Karpas-422 (cell line): ENCODE data around the gene CHIT1. TPM values are rescaled to one million over a fixed set of nuclear protein-coding genes. Genes with fewer than 3 reads are reported as not detected.

ENCODE experiments used
- DNase-seq: peaks from one replicate; pipeline ENCODE4 v3.0.0-alpha.2; 2015
- H2AFZ ChIP-seq: fragments of 200-600 bp; sonication (generic); 2 replicates; pipeline ENCODE4 v1.6.1; 2014; ENCODE audit warnings: antibody characterized with exemption, low read length, mixed read lengths
- H3K27ac ChIP-seq: fragments of 200-600 bp; sonication (generic); 2 replicates; pipeline ENCODE4 v1.5.1; 2014; ENCODE audit warnings: mild to moderate bottlenecking, low read length, moderate library complexity
- H3K27me3 ChIP-seq: fragments of 200-600 bp; sonication (generic); 2 replicates; pipeline ENCODE4 v1.6.1; 2014; ENCODE audit warnings: low read length, mixed read lengths
- H3K36me3 ChIP-seq: fragments of 200-600 bp; sonication (generic); 2 replicates; pipeline ENCODE4 v1.6.1; 2014; ENCODE audit warnings: low read length, mixed read lengths; ENCODE audit not compliant: insufficient read depth
- H3K4me1 ChIP-seq: fragments of 200-600 bp; sonication (generic); 2 replicates; pipeline ENCODE4 v1.6.1; 2014; ENCODE audit warnings: mild to moderate bottlenecking, low read length, mixed read lengths
- H3K4me2 ChIP-seq: fragments of 200-600 bp; sonication (generic); 2 replicates; pipeline ENCODE4 v1.6.1; 2014; ENCODE audit warnings: low read length, low read depth, mild to moderate bottlenecking; ENCODE audit not compliant: poor library complexity, severe bottlenecking
- H3K4me3 ChIP-seq: fragments of 200-600 bp; sonication (generic); 2 replicates; pipeline ENCODE4 v1.5.1; 2014; ENCODE audit warnings: mild to moderate bottlenecking, antibody characterized with exemption, low read length, mixed read lengths
- H3K79me2 ChIP-seq: fragments of 200-600 bp; sonication (generic); 2 replicates; pipeline ENCODE4 v1.6.1; 2014; ENCODE audit warnings: mild to moderate bottlenecking, low read length, mixed read lengths
- H3K9ac ChIP-seq: fragments of 200-600 bp; sonication (generic); 2 replicates; pipeline ENCODE4 v1.6.0; 2014; ENCODE audit warnings: low read length
- H3K9me2 ChIP-seq: fragments of 200-600 bp; sonication (generic), shearing (Covaris generic); replicated peaks from 2 replicates; pipeline ENCODE4 v1.6.0; 2014; ENCODE audit warnings: mild to moderate bottlenecking, low read length, moderate library complexity; ENCODE audit not compliant: insufficient read depth
- H3K9me3 ChIP-seq: fragments of 300-700, 200-600 bp; sonication (generic); 2 replicates; pipeline ENCODE4 v1.6.1; 2014; ENCODE audit warnings: low read length, mixed read lengths
- H4K20me1 ChIP-seq: fragments of 200-600 bp; sonication (generic); 2 replicates; pipeline ENCODE4 v1.6.1; 2014; ENCODE audit warnings: mild to moderate bottlenecking, antibody characterized with exemption, low read length, low read depth; ENCODE audit not compliant: insufficient read depth
- total RNA-seq: library from RNA; depleted of rRNA; stranded (reverse); fragments of >200 nt; shearing (Covaris generic); gene quantifications from 2 replicates; pipeline ENCODE4 v1.2.3, GENCODE V29; 2014; ENCODE audit warnings: low replicate concordance

Gene CHIT1
- total RNA-seq, 1 experiment from 2014 or later, result 0.89 TPM

- peak overlapping the region; percentile 58 for H3K4me3 ChIP-seq
- H4K20me1 ChIP-seq, result peaks cover 10% of the 10 kb centered on the region; the same call in 1 of the 2 replicates
- H3K9me3 ChIP-seq, result no peaks in the 10 kb centered on the region
- peaks cover 100% of the 10 kb centered on the region for H3K4me1 ChIP-seq
- H3K36me3 ChIP-seq, result peaks cover 44% of the 10 kb centered on the region
- no peaks in the 10 kb centered on the region for H3K79me2 ChIP-seq
- H3K27ac ChIP-seq, result peak overlapping the region; percentile 99
- peak; percentile 81 for DNase-seq
- H3K9me2 ChIP-seq, result no peaks in the 10 kb centered on the region
- peak overlapping the region; percentile 74 for H3K9ac ChIP-seq
- H2AFZ ChIP-seq, result no peak overlapping the region
- H3K4me2 ChIP-seq, result peak overlapping the region; percentile 89
- H3K27me3 ChIP-seq, result no peaks in the 10 kb centered on the region
These were observed 57.1 kb downstream of the CHIT1 start for GRCh38 chr1:203172184-203173010.

GRCh38 chr1:203171341-203172183 lies 57.9 kb downstream of the CHIT1 start:
- peaks cover 44% of the 10 kb centered on the region for H3K36me3 ChIP-seq
- H3K9me3 ChIP-seq, result no peaks in the 10 kb centered on the region
- no peak overlapping the region for H2AFZ ChIP-seq
- H3K9me2 ChIP-seq, result no peaks in the 10 kb centered on the region
- H3K27me3 ChIP-seq, result no peaks in the 10 kb centered on the region
- H3K4me3 ChIP-seq, result peak overlapping the region; percentile 24; the same call in 1 of the 2 replicates
- H4K20me1 ChIP-seq, result peaks cover 10% of the 10 kb centered on the region; the same call in 1 of the 2 replicates
- H3K4me1 ChIP-seq, result peaks cover 100% of the 10 kb centered on the region
- peak; percentile 55 for DNase-seq
- H3K4me2 ChIP-seq, result peak overlapping the region; percentile 89
- H3K27ac ChIP-seq, result peak overlapping the region; percentile 99
- no peaks in the 10 kb centered on the region for H3K79me2 ChIP-seq
- peak overlapping the region; percentile 74 for H3K9ac ChIP-seq

- peak overlapping the region; percentile 24; the same call in 1 of the 2 replicates for H3K4me3 ChIP-seq
- DNase-seq, result peak; percentile 56
- peak overlapping the region; percentile 99 for H3K27ac ChIP-seq
- no peaks in the 10 kb centered on the region for H3K9me2 ChIP-seq
- no peak overlapping the region for H2AFZ ChIP-seq
- no peaks in the 10 kb centered on the region for H3K79me2 ChIP-seq
- H3K4me1 ChIP-seq, result peaks cover 99% of the 10 kb centered on the region
- no peaks in the 10 kb centered on the region for H3K27me3 ChIP-seq
- H3K9ac ChIP-seq, result peak overlapping the region; percentile 74; the same call in 1 of the 2 replicates
- peaks cover 44% of the 10 kb centered on the region for H3K36me3 ChIP-seq
- H3K4me2 ChIP-seq, result peak overlapping the region; percentile 89
- H3K9me3 ChIP-seq, result no peaks in the 10 kb centered on the region
- peaks cover 10% of the 10 kb centered on the region; the same call in 1 of the 2 replicates for H4K20me1 ChIP-seq
These were observed 58.7 kb downstream of the CHIT1 start for GRCh38 chr1:203170625-203171330.

GRCh38 chr1:203169770-203170520 lies 59.5 kb downstream of the CHIT1 start:
- DNase-seq, result no peak
- H3K27me3 ChIP-seq, result no peaks in the 10 kb centered on the region
- no peaks in the 10 kb centered on the region for H3K9me2 ChIP-seq
- H2AFZ ChIP-seq, result no peak overlapping the region
- peak overlapping the region; percentile 74; the same call in 1 of the 2 replicates for H3K9ac ChIP-seq
- H3K27ac ChIP-seq, result peak overlapping the region; percentile 99
- H4K20me1 ChIP-seq, result peaks cover 10% of the 10 kb centered on the region; the same call in 1 of the 2 replicates
- H3K4me2 ChIP-seq, result peak overlapping the region; percentile 89
- H3K4me3 ChIP-seq, result 0 out of 2 replicates have a peak overlapping the region, but pooled peaks have one; percentile 4
- no peaks in the 10 kb centered on the region for H3K9me3 ChIP-seq
- no peaks in the 10 kb centered on the region for H3K79me2 ChIP-seq
- H3K36me3 ChIP-seq, result peaks cover 44% of the 10 kb centered on the region
- peaks cover 91% of the 10 kb centered on the region for H3K4me1 ChIP-seq

- peaks cover 82% of the 10 kb centered on the region for H3K4me1 ChIP-seq
- H3K36me3 ChIP-seq, result peaks cover 40% of the 10 kb centered on the region
- H3K27me3 ChIP-seq, result no peaks in the 10 kb centered on the region
- peak overlapping the region; percentile 99 for H3K27ac ChIP-seq
- H3K9ac ChIP-seq, result no peak overlapping the region
- peaks cover 10% of the 10 kb centered on the region; the same call in 1 of the 2 replicates for H4K20me1 ChIP-seq
- no peak overlapping the region for H2AFZ ChIP-seq
- H3K9me2 ChIP-seq, result no peaks in the 10 kb centered on the region
- no peaks in the 10 kb centered on the region for H3K79me2 ChIP-seq
- no peak for DNase-seq
- H3K4me2 ChIP-seq, result peak overlapping the region; percentile 89
- H3K4me3 ChIP-seq, result no peak overlapping the region
- H3K9me3 ChIP-seq, result no peaks in the 10 kb centered on the region
These were observed 60.5 kb downstream of the CHIT1 start for GRCh38 chr1:203168991-203169390.

GRCh38 chr1:203168256-203168786 lies 61.2 kb downstream of the CHIT1 start:
- H3K9me3 ChIP-seq, result no peaks in the 10 kb centered on the region
- no peaks in the 10 kb centered on the region for H3K9me2 ChIP-seq
- H3K9ac ChIP-seq, result no peak overlapping the region
- peak overlapping the region; percentile 89 for H3K4me2 ChIP-seq
- H4K20me1 ChIP-seq, result peaks cover 10% of the 10 kb centered on the region; the same call in 1 of the 2 replicates
- no peak overlapping the region for H3K4me3 ChIP-seq
- no peak for DNase-seq
- H2AFZ ChIP-seq, result no peak overlapping the region
- H3K27me3 ChIP-seq, result no peaks in the 10 kb centered on the region
- no peaks in the 10 kb centered on the region for H3K79me2 ChIP-seq
- H3K27ac ChIP-seq, result peak overlapping the region; percentile 99
- H3K36me3 ChIP-seq, result peaks cover 40% of the 10 kb centered on the region
- H3K4me1 ChIP-seq, result peaks cover 76% of the 10 kb centered on the region

- Histone ChIP-seq H3K9me2 (no peaks in the 10 kb centered on the region), H3K4me2 (peak overlapping the region; percentile 11), H3K9ac (no peak overlapping the region), H3K4me3 (no peak overlapping the region), H3K79me2 (no peaks in the 10 kb centered on the region), H3K36me3 (peaks cover 35% of the 10 kb centered on the region), H4K20me1 (peaks cover 9% of the 10 kb centered on the region; the same call in 1 of the 2 replicates), H3K4me1 (peaks cover 76% of the 10 kb centered on the region), H3K27me3 (no peaks in the 10 kb centered on the region), H2AFZ (no peak overlapping the region), H3K27ac (0 out of 2 replicates have a peak overlapping the region, but pooled peaks have one; percentile 99), H3K9me3 (no peaks in the 10 kb centered on the region)
- DNase-seq, result no peak
These were observed 61.6 kb downstream of the CHIT1 start for GRCh38 chr1:203167913-203168200.
